ENCODE data around the gene STIM2.

The STIM2 gene

GRCh38 chr4:26837993-26838842, 22.4 kb upstream of the STIM2 start:
- DNase-seq: peak; percentile 38

- DNase-seq: no peak
Observed at GRCh38 chr4:26839016-26839415, 21.6 kb upstream of the STIM2 start.

DNA sequence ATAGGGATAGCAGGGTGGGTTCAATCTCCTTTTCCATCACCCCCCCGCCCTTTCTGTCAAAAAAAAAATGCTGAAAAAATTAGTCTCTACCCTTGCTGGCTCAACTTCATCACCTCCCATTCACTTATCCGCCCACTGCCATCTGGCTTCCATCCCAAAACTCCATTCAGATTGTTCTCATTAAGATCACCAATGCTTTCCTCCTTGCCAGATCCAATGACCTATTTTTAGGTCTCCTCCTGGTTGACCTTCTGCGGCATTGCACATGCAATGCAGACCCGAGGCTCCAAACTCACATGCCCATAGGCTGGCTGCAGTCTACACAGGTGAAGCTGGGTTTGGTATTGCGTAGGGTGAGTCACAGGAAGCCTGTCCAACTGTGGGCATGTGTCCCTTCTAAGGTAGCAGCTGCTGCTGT, 21.1 kb upstream of the STIM2 start:
- DNase-seq: no peak

- DNase-seq: no peak
Observed at GRCh38 chr4:26840786-26841185, 19.9 kb upstream of the STIM2 start.

DNA sequence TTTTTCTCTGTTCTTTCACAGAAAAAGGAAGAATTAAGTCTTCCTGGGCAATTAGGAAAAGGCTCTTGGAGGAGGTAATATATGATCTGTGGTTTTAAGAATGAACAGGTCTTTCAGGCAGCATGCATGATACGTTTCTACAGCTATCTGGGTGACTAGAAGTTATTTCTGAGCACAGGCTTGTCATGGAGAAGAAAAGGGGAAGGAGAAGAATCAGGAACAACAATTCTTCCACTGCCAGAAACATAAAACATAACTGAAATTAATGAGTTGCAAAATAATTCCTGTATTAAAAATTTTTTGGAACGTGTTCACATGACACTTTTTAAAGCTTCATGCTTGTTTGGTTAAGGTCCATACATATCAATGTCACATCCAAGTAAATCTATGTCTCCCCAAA, 17.7 kb upstream of the STIM2 start:
- DNase-seq: no peak

GRCh38 chr4:26850528-26850927, 10.1 kb upstream of the STIM2 start:
- DNase-seq: no peak

DNA sequence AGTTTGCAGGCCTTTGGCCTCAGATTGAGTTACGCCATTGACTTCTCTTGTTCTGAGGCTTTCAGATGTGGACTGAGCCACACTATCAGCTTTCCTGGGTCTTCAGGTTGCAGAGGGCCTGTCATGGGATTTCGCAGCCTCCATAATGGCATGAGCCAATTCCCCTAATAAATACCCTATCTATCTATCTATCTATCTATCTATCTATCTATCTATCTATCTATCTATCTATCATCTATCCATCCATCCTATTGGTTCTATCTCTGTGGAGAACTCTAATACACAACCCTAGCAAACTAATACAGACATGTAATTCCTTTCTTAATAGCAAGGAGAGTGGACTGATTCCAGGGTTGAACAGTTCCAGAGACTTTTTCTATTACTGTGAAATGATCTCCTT, 9.5 kb upstream of the STIM2 start:
- no peak for DNase-seq

DNA sequence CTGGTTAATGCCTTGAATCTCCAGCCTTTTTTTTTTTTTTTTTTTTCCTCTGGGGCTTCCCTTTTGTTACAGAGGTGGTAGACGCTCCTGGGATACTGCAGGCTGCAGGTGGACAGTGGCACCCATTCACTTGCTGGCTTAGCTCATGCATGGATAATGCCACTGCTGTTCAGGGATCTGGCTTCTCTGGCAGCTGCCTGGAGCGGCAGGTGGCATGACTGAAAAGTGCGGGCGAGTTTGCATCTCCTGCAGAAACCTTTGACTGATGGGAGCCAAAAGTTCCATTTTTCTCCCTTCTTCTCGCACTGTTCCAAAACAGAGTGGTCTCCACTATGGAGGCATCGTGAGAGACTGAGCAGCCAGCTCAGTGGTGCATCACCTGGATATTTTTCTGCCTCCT, 5.9 kb upstream of the STIM2 start:
- DNase-seq: no peak

DNA sequence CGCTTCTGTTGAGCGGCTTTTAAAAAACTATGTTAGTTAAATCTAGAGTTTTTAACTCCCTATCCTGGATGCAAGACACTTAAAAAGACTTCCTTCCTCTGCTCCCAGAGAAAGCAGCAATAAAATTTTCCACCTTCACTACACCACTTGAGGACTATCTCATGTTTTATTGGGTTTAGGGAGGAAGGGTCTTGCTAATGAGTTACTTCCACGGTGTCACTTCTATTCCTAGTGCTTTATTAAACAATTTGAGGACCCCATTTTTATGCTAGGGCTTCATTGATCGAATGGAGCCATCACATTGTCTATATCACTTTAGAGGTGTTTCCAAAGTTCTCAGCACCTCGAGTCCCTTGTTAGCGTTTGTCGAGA, 3.7 kb upstream of the STIM2 start:
- no peak for DNase-seq

DNA sequence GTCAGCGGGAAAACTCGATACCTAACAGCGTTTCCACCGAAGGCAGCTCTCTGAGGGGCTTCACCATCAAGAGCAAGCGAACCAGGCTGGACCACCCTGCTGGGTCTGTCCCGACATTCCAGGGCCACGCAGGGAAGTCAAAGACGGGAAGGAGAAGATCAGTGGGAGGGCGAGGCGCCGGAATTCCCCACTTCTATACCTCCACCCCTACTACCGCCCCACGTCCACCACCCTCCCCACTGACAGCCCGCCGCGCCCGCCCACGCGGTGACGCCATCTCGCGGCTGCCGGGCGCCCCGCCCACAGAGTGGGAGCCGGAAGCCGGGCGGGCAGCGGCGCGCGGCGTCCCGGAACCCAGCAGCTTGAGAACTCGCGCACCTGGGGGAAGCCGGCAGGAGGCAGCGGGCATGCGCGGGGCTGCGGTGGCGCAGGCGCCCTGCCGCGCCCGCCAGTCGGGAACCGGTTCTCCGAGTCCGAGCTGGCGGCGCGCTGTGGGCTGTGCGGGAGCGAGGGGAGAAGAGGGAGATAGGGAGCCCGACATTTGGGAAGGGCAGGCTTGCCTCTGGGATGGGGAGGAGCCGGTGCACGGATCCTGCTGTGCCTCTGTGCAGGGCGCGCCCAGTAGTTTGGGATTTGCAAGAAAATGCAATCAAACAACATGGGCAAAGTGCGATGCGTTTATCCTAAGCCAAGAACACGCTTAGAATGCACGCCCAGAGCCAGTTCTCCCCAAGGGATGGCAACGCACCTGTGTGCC, 3.2 kb upstream of the STIM2 start:
- peak; percentile 95 for DNase-seq

- DNase-seq: no peak
Observed at GRCh38 chr4:26858035-26858918, 2.4 kb upstream of the STIM2 start.

GRCh38 chr4:26858947-26859401, 1.7 kb upstream of the STIM2 start:
- no peak for DNase-seq

- DNase-seq: no peak
Observed at GRCh38 chr4:26859762-26860156, 882 bp upstream of the STIM2 start.

DNA sequence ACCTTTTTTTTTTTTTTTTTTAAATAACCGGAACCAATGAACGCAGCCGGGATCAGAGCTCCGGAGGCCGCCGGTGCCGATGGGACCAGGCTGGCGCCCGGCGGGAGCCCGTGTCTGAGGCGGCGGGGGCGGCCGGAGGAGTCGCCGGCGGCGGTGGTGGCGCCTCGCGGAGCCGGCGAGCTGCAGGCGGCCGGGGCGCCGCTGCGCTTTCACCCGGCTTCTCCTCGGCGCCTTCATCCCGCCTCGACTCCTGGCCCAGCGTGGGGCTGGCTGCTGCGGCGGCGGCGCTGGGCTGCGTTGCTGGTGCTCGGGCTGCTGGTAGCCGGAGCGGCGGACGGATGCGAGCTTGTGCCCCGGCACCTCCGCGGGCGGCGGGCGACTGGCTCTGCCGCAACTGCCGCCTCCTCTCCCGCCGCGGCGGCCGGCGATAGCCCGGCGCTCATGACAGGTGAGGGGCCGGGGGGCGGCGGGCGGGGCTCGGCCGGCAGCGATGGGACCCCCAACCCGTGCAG, 337 bp downstream of the STIM2 start:
- DNase-seq: peak; percentile 68

GRCh38 chr4:26861434-26862186, 969 bp downstream of the STIM2 start:
- DNase-seq: peak; percentile 83

GRCh38 chr4:26862381-26862915, 1.8 kb downstream of the STIM2 start:
- no peak for DNase-seq

GRCh38 chr4:26863512-26863911, 2.9 kb downstream of the STIM2 start:
- no peak for DNase-seq

DNA sequence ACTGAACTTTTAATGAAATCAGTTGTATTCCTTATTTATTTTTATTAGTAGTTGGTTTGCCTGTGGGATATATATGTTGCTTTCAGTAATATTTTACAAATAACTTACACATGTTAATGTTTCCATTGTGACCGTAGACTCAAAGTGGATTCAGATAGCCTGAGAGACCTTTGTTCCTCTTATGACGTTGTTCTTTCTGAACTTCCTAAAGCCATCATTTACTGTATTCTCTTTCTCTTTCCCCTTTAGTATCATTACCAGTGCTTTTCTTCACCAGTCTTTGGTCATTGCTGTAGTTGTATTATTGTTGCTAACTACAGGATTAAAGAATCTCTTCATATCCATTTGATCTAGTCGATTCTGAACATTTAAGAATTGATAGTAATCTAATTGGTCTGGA, 4.3 kb downstream of the STIM2 start:
- DNase-seq: no peak

- no peak for DNase-seq
Observed at GRCh38 chr4:26866203-26866602, 5.6 kb downstream of the STIM2 start.

- no peak for DNase-seq
Observed at GRCh38 chr4:26866781-26867180, 6.1 kb downstream of the STIM2 start.

GRCh38 chr4:26867914-26868684, 7.5 kb downstream of the STIM2 start:
- DNase-seq: no peak

Data from CD4-positive, alpha-beta T cell treated with Interleukin-17A for 4 hours (primary cell).